ENCODE results near the gene RPRD1A.
A peak's percentile ranks its signal among the peaks of the same experiment; 100 is the strongest.

RPRD1A gene

GRCh38 chr18:35962320-35962719 is 105.0 kb downstream of the RPRD1A start:
- DNase-seq: no peak

- no peak for DNase-seq
Observed at GRCh38 chr18:35956226-35956625, 111.1 kb downstream of the RPRD1A start.

DNA sequence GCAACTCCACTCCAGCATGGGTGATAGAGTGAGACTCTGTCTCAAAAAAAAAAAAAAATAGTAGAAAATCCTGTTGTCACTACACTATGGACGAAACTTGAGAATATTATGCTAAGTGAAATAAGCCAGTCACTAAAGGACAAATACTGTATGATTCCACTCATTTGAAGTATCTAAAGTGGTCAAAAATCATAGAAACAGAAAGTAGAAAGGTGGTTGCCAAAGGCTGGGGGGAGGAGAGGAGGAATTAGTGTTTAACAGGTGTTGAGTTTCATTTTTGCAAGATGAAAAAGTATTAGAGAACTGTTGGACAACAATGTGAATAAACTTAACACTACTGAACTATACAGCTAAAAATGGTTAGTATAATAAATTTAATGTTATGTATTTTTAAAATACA is 113.7 kb downstream of the RPRD1A start:
- no peak for DNase-seq

DNA sequence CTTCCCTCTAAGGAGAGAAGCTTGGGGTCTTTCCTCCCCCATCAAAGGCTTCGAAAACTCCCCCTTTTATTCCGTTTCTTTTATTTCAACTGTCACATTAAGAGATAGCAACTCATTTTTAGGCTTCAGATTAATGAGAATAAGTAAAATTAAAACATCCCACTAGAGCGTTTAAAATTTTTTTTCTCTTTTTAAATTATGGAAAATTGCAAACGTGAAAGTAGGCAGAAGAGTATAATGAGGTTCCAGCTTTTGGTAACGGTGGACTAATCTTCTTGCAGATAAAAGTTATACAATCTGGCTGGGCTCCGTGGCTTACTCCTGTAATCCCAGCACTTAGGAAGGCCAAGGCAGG is 116.8 kb downstream of the RPRD1A start:
- DNase-seq: no peak

DNA sequence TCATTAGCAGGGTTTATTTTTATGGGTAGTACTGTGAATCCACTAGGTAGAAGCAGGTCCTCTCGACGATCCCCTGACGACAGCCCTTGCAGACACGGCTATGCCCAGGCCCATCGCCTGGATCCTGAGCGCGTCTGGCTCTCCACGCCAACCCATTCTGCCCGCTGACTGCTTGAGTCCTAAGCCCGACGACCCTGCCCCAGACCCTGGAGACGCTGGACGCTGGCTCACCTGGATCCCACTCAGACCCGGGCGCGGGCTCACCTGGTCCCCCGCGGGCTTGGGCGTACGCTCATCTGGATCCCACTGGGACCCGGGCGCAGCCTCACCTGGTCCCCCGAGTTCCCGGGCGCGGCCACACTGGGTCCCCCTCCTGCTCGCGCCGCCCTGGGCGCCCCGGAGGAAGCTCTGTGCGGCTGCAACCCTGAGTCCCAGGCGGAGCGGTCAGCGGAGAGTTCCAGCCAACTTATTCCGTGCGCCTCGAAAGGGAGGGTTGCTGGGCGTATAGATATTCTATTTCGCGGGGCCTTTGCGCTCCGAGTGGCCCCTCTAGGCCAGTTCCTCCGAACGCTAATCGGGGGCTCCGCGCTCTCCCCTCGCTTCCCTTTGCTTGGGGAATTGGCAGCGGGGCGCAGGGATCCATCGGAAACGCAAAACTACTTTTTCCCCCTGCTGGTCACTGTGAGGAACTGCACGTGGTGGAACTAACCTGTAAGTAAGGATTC is 117.3 kb downstream of the RPRD1A start:
- DNase-seq: no peak

DNA sequence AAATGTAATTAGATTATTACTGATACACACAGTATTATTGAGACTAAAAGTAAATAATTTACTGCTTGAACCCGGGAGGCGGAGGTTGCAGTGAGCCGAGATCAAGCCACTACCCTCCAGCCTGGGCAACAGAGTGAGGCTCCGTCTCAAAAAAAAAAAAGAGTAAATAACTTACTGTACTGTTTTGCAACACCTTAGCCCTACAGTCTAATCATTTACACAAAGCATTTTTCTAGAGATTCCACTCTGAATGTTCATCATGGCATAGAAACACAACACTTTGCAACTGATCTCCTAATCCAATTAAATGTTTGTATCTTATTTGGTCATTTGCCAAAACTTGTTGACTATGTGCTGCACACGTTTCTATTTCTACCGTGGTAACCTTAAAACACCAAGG is 118.3 kb downstream of the RPRD1A start:
- no peak for DNase-seq

GRCh38 chr18:35948080-35948479 is 119.3 kb downstream of the RPRD1A start:
- no peak for DNase-seq

GRCh38 chr18:35942661-35943060 is 124.7 kb downstream of the RPRD1A start:
- DNase-seq: no peak

- DNase-seq: no peak
Observed at GRCh38 chr18:35942133-35942532, 125.2 kb downstream of the RPRD1A start.

- DNase-seq: peak; percentile 15
Observed at GRCh38 chr18:35941299-35941698, 126.1 kb downstream of the RPRD1A start.
